HepG2 (cell line): ENCODE data around the gene RPS10. TPM values are rescaled to one million over a fixed set of nuclear protein-coding genes. Genes with fewer than 3 reads are reported as not detected.

Source experiments
- DMTF1 ChIP-seq: sonication (generic); formaldehyde crosslinking; IDR thresholded peaks from 2 replicates; pipeline ENCODE4 v1.4.0; 2020; ENCODE audit warnings: mild to moderate bottlenecking, missing genetic modification reagents
- ETV5 ChIP-seq: IDR thresholded peaks from 2 replicates; pipeline ENCODE4 v1.6.1; 2018; ENCODE audit warnings: missing biosample characterization, missing genetic modification reagents, inconsistent platforms, borderline replicate concordance
- FOXM1 ChIP-seq: sonication (generic); formaldehyde crosslinking; IDR thresholded peaks from 2 replicates; pipeline ENCODE4 v1.5.0; 2020; ENCODE audit warnings: missing genetic modification reagents
- JUN ChIP-seq: sonication (generic); formaldehyde crosslinking; IDR thresholded peaks from 2 replicates; pipeline ENCODE4 v1.4.0; 2020; ENCODE audit warnings: mild to moderate bottlenecking, missing genetic modification reagents
- KDM4B ChIP-seq: sonication (generic); formaldehyde crosslinking; IDR thresholded peaks from 2 replicates; pipeline ENCODE4 v1.4.0; 2020; ENCODE audit warnings: missing genetic modification reagents
- KMT2B ChIP-seq: IDR thresholded peaks from 2 replicates; pipeline ENCODE4 v1.6.1; 2016; ENCODE audit warnings: missing genetic modification reagents, missing compliant biosample characterization
- MEF2D ChIP-seq: sonication (generic); formaldehyde crosslinking; IDR thresholded peaks from 2 replicates; pipeline ENCODE4 v1.5.1; 2020; ENCODE audit warnings: mild to moderate bottlenecking, missing genetic modification reagents
- MZF1 ChIP-seq: sonication (generic); formaldehyde crosslinking; IDR thresholded peaks from 2 replicates; pipeline ENCODE4 v1.8.1; 2023; ENCODE audit warnings: mild to moderate bottlenecking, missing genetic modification reagents, borderline replicate concordance
- NFKBIZ ChIP-seq: IDR thresholded peaks from 2 replicates; pipeline ENCODE4 v1.6.1; 2018; ENCODE audit warnings: missing genetic modification reagents, missing compliant biosample characterization
- ONECUT2 ChIP-seq: sonication (generic); formaldehyde crosslinking; IDR thresholded peaks from 2 replicates; pipeline ENCODE4 v1.4.0; 2020; ENCODE audit warnings: missing genetic modification reagents
- RAD21 ChIP-seq: fragments of 450-650 bp; formaldehyde crosslinking; IDR thresholded peaks from 2 replicates; pipeline ENCODE4 v1.5.0; 2020; ENCODE audit warnings: mild to moderate bottlenecking
- RARA ChIP-seq: IDR thresholded peaks from 2 replicates; pipeline ENCODE4 v1.6.1; 2016; ENCODE audit warnings: missing genetic modification reagents, missing compliant biosample characterization
- SP2 ChIP-seq: sonication (generic); formaldehyde crosslinking; IDR thresholded peaks from 2 replicates; pipeline ENCODE4 v1.5.1; 2020; ENCODE audit warnings: mild to moderate bottlenecking, missing genetic modification reagents
- TOE1 ChIP-seq: sonication (generic); formaldehyde crosslinking; IDR thresholded peaks from 2 replicates; pipeline ENCODE4 v1.4.0; 2020; ENCODE audit warnings: mild to moderate bottlenecking, missing genetic modification reagents
- XBP1 ChIP-seq: sonication (generic); formaldehyde crosslinking; IDR thresholded peaks from 2 replicates; pipeline ENCODE4 v1.5.0; 2020; ENCODE audit warnings: missing genetic modification reagents
- ZNF282 ChIP-seq: fragments of 450-650 bp; IDR thresholded peaks from 2 replicates; pipeline ENCODE4 v1.6.1; 2018; ENCODE audit not compliant: partially characterized antibody
- polyA plus RNA-seq, 8 experiments: library from polyadenylated mRNA; depleted of rRNA in 3 of 8; stranded (reverse) in 7 of 8; unstranded in 1 of 8; fragments of >200 nt; fragmentation: Illumina TruSeq in 4 of 8; extraction: Trizol in 4 of 8; gene quantifications; 2 replicates each; pipeline versions ENCODE4 v1.2.1 to v1.2.3, GENCODE V29; 2011 to 2016; ENCODE audit warnings: low read depth in 4 of 8, missing spikeins in 1 of 8, mixed read lengths in 1 of 8; ENCODE audit not compliant: insufficient read depth in 1 of 8
- total RNA-seq, 5 experiments: library from RNA; depleted of rRNA; stranded (reverse); fragments of >200 nt; fragmentation: Illumina TruSeq; extraction: Trizol; gene quantifications; 2 replicates each; pipeline ENCODE4 v1.2.3, GENCODE V29; 2016; ENCODE audit warnings: low read depth in 1 of 5
- TF ChIP-seq, protein P1 (sequence below): sonication (generic); formaldehyde crosslinking; IDR thresholded peaks from 2 replicates; pipeline ENCODE4 v1.5.0; 2020; ENCODE audit warnings: mild to moderate bottlenecking, missing genetic modification reagents
- TF ChIP-seq, protein P2 (sequence below): sonication (generic); formaldehyde crosslinking; IDR thresholded peaks from 2 replicates; pipeline ENCODE4 v1.5.0; 2020; ENCODE audit warnings: mild to moderate bottlenecking, missing genetic modification reagents, moderate library complexity
- TF ChIP-seq, protein P3 (sequence below): sonication (generic); formaldehyde crosslinking; IDR thresholded peaks from 2 replicates; pipeline ENCODE4 v1.5.0; 2020; ENCODE audit warnings: mild to moderate bottlenecking, missing genetic modification reagents
- TF ChIP-seq, protein P4 (sequence below): sonication (generic); formaldehyde crosslinking; IDR thresholded peaks from 2 replicates; pipeline ENCODE4 v1.4.0; 2020; ENCODE audit warnings: missing genetic modification reagents; ENCODE audit errors: not compliant biosample characterization

RPS10 gene
- total and polyA plus RNA-seq, 2 of the 13 experiments (the other 11 are each of a cell fraction or from before 2014, with no cell fraction given) = 2,909 to 4,648 TPM

DNA sequence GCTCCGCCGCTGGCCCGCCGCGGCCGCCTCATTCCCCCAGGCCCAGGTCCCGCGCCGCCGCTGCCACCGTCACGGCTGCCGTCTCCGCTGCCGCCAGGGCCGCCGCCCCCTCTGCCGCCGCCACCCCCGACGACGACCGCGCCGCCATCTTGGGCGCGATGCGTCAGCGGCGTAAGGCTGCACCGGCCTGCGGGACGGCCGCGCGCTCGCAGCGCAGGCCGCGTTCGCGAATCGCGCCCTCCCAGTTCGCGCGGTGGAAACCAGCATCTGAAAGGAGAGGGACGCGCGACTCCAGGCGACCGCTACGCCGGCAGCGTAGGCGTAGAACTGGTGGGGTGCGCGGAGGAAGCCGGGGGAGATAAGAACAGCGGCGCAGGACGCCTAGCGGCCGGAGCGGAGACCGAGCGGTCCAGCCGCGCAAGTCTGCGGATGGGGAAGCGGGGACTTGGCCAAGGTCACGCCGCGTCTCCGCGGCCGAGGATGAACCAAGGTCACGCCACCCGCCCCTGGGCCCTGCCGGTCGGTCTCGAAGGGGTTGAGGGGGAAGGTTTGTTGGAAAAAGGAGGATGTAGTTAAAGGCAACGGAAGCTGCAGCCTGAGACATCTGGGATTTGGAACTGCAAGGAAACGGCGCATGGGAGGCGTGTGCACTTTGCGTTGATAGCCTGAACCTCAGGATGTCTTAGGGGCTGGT lies 33.2 kb downstream of the RPS10 start, which contains the start of gene NUDT3 (continued):
- 0 out of 2 replicates have a peak, but pooled peaks have one; percentile 75 for TF ChIP-seq TOE1 (CRISPR knock-in tag)
- no peak for TF ChIP-seq SP2
- peak; percentile 63 for TF ChIP-seq RARA (CRISPR knock-in tag)
- no peak for TF ChIP-seq ZNF282
- peak; percentile 79 for TF ChIP-seq ETV5 (CRISPR knock-in tag)
- TF ChIP-seq FOXM1 (CRISPR knock-in tag) = no peak; the same call in 1 of the 2 replicates
- 0 out of 2 replicates have a peak, but pooled peaks have one; percentile 49 for TF ChIP-seq NFKBIZ (CRISPR knock-in tag)
- TF ChIP-seq ONECUT2 = no peak
- TF ChIP-seq DMTF1 (CRISPR knock-in tag) = peak; percentile 59; the same call in 1 of the 2 replicates
- no peak for TF ChIP-seq JUN (CRISPR knock-in tag)
- peak; percentile 90; the same call in 1 of the 2 replicates for TF ChIP-seq KDM4B (CRISPR knock-in tag)
- TF ChIP-seq, protein P1, sequence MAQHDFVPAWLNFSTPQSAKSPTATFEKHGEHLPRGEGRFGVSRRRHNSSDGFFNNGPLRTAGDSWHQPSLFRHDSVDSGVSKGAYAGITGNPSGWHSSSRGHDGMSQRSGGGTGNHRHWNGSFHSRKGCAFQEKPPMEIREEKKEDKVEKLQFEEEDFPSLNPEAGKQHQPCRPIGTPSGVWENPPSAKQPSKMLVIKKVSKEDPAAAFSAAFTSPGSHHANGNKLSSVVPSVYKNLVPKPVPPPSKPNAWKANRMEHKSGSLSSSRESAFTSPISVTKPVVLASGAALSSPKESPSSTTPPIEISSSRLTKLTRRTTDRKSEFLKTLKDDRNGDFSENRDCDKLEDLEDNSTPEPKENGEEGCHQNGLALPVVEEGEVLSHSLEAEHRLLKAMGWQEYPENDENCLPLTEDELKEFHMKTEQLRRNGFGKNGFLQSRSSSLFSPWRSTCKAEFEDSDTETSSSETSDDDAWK (CRISPR knock-in tag) = no peak
- TF ChIP-seq, protein P2, sequence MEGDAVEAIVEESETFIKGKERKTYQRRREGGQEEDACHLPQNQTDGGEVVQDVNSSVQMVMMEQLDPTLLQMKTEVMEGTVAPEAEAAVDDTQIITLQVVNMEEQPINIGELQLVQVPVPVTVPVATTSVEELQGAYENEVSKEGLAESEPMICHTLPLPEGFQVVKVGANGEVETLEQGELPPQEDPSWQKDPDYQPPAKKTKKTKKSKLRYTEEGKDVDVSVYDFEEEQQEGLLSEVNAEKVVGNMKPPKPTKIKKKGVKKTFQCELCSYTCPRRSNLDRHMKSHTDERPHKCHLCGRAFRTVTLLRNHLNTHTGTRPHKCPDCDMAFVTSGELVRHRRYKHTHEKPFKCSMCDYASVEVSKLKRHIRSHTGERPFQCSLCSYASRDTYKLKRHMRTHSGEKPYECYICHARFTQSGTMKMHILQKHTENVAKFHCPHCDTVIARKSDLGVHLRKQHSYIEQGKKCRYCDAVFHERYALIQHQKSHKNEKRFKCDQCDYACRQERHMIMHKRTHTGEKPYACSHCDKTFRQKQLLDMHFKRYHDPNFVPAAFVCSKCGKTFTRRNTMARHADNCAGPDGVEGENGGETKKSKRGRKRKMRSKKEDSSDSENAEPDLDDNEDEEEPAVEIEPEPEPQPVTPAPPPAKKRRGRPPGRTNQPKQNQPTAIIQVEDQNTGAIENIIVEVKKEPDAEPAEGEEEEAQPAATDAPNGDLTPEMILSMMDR = peak; percentile 97
- TF ChIP-seq KMT2B (CRISPR knock-in tag) = peak; percentile 95
- TF ChIP-seq, protein P3, sequence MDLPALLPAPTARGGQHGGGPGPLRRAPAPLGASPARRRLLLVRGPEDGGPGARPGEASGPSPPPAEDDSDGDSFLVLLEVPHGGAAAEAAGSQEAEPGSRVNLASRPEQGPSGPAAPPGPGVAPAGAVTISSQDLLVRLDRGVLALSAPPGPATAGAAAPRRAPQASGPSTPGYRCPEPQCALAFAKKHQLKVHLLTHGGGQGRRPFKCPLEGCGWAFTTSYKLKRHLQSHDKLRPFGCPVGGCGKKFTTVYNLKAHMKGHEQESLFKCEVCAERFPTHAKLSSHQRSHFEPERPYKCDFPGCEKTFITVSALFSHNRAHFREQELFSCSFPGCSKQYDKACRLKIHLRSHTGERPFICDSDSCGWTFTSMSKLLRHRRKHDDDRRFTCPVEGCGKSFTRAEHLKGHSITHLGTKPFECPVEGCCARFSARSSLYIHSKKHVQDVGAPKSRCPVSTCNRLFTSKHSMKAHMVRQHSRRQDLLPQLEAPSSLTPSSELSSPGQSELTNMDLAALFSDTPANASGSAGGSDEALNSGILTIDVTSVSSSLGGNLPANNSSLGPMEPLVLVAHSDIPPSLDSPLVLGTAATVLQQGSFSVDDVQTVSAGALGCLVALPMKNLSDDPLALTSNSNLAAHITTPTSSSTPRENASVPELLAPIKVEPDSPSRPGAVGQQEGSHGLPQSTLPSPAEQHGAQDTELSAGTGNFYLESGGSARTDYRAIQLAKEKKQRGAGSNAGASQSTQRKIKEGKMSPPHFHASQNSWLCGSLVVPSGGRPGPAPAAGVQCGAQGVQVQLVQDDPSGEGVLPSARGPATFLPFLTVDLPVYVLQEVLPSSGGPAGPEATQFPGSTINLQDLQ (CRISPR knock-in tag) = 0 out of 2 replicates have a peak, but pooled peaks have one; percentile 24
- peak; percentile 27; the same call in 1 of the 2 replicates for TF ChIP-seq MEF2D (CRISPR knock-in tag)
- TF ChIP-seq, protein P4, sequence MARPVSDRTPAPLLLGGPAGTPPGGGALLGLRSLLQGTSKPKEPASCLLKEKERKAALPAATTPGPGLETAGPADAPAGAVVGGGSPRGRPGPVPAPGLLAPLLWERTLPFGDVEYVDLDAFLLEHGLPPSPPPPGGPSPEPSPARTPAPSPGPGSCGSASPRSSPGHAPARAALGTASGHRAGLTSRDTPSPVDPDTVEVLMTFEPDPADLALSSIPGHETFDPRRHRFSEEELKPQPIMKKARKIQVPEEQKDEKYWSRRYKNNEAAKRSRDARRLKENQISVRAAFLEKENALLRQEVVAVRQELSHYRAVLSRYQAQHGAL (CRISPR knock-in tag) = no peak
- TF ChIP-seq XBP1 (CRISPR knock-in tag) = no peak
- peak; percentile 91 for TF ChIP-seq RAD21 (CRISPR knock-in tag)
- peak; percentile 92; the same call in 1 of the 2 replicates for TF ChIP-seq MZF1
